GM18511 (cell line): Measurements from ENCODE around the gene ENTPD6.
"Not testable (repeated sequence)": the region's sequence is repeated elsewhere in the genome, so short reads cannot be mapped to it uniquely, and the experiment has no call there.

Source experiments
- ATAC-seq: cut with Tn5 transposase; IDR thresholded peaks from one replicate; pipeline ENCODE4 v1.9.1; 2021; ENCODE audit warnings: mild to moderate bottlenecking, moderate library complexity; ENCODE audit not compliant: unreplicated experiment

Gene ENTPD6

DNA sequence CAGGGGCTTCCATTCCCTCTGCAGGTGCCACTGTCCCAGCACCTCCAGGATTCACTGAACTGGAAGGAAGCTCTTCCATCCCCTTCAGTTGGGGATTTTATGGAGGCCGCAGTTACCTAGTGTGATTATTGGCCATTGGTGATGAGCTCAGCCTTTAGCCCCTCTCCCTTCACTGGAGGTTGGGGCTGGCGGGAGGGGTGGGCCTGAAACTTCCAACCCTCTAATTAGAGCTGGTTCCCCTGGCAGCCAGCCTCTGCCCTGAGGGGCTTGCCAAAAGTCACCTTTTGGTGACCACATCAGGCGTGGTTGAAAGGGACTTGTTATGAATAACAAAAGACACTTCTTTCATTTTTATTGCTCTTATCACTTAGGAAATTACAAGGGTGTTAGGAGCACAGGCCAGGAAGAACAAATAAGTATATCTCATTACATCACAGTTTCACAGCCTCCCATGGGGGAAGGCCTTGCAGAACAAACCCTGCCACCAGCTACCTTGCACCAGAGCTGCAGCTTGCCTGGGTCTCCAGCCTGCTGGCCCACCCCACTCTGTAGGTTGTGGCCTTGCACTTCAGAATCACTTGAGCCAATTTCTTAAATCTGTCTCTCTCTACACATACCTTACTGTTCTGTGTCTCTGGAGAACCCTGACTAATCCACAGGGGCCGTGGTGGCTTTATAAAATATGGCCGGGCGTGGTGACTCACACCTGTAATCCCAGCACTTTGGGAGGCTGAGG lies 57.3 kb downstream of the ENTPD6 start:
- no peak for ATAC-seq

DNA sequence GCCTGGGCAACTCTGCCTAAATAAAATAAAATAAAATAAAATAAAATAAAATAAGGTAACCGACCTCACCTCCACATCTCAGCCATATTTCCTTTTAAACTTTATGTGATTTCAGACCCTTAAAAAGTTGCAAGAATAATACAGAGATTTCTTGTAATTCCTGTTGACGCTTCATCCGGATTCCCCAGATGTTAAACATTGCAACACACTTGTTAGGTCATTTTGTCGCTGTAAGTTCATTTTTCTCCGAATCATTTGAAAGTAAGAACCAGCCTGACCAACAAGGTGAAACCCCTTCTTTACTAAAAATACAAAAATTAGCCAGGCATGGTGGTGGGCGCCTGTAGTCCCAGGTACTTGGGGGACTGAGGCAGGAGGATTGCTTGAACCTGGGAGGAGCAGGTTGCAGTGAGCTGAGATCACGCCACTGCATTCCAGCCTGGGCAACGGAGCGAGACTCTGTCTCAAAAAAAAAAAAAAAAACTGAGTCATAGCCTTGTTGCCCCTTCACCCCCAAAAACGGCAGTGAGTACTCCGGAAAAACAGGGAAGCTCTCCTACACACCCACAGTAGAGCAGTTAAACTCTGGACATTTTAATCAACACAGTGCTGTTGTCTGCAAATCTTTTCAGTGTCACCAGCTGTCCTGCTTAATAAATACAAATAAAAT lies 58.2 kb downstream of the ENTPD6 start:
- no peak for ATAC-seq

DNA sequence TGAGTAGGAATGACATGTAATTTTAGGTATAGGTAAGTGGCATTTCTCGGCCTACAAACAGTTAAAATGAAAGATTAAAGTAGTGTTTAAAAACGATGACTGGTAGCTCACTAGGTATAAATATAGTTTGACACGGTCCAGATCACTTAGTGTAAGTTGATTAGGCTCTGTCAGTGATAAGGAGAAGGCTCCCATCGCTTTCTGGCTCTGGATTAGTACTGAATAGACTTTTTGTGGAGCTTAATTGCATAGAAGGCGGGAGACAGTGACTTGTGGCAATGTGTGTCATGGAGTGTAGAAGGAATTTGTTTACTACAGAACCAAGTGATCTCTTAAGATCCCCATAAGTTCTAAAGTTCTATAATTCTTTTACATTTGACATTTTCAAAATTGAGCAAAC lies 59.1 kb downstream of the ENTPD6 start:
- ATAC-seq = no peak

DNA sequence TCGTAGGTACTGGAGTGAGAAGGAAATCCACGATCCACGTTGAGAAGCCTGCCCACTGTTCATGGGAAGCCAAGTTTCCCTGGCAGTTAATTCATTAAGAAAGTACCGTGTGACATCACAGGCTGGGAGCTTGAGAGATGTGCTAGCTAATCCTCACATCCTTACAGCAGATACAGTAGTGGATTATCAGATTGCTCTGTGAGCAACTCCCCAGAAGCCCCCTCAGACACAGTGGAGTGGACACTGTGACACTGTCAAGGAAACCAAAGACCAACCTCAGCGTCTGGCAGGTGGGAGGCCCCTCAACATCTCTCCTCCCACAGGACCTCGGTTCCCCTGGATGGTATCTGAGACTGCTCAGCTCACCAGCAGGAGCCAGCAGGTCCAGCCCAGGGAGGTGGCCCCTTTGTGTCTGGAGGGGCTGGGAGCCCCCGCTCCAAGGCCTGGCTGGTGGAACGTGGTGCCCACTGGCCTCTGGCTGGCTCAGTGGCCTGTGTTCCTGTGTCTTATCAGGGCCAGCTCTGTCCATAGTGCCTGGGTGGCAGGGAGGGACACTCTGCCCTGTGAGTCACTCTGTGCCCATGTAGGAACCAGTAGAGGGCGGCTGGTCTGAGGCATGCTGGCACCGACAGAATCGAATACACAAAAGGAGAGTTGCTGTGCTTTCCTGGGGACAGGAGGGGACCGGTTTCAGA lies 59.6 kb downstream of the ENTPD6 start:
- no peak for ATAC-seq

DNA sequence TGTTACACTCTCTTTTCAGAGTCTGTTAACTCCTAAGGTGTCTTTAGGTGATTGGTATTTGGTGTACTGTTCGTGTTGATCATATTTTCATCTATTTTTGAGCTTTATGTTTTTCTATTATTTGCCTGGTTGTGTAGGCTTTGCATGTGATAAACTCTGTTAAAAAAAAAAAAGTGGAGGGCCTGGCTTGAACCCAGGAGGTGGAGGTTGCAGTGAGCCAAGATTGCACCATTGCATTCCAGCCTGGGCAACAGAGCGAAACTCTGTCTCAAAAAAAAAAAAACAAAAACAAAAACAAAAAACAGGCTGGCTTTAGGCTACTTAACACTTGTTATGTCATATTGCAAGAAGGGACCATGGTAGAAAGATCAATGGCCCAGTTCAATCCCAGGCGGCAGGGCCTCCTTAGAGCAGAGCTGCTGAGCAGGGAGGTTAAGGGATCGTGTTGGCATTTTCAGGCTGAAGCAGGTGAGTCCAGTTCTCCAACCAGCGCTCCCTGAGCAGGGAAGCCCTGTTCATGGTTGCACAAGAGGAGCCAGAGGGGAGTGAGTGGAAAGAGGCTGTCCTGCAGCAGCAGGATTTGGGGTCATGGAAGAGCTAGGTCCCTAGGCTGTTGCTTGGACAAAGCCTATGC lies 60.8 kb downstream of the ENTPD6 start:
- ATAC-seq = no peak

DNA sequence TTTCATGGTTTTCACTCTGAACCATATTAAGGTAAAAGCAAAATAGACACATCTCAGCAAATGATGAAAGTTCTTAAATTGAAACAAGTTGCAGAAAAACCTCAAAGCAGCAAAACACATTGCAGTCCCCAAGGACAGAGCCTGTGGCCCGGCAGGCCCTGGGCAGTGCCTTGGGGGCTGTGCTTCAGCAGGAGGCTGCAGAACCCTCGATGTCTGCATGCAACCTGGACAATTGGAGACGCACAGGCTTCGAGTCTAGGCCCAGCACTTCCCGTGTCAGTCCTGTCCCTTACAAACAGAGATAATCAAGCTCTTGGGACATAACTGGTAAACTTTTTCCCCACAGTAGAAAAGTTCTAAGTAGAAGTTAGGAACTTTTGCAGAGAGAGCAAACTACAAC lies 61.6 kb downstream of the ENTPD6 start:
- ATAC-seq = no peak

DNA sequence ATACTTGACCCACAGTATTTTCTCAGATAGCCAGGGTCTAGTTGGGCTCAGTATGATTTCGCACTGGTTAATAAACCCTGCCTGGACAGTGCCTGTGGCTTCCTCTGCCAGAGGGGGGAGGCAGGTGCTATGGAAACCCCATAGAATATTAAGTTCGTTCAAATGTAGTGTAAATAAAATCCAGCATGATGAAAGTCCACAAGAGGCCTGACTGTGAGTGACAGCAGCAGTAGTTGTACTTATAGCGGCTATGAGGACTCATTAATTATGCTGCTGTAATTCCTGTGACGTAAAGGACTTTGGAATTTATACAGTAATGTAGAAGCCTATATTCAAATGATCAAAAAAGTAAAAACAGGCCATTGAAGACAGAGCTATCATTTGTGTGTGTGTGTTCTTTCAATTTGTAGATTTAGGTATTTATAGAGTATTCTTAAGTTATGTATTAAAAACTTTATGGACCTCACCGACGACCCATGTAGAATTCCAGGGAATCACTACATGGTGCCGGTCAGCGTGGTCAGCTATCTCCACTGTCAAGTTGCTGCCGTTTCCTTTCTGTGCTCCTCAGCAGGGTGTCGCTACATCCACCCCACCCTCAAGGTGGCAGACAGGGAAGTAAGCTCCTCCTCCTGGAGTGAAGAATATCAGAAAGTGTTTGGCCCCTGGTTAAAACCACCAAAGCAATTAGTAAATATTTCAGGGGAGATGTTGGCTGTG lies 62.4 kb downstream of the ENTPD6 start:
- no peak for ATAC-seq

DNA sequence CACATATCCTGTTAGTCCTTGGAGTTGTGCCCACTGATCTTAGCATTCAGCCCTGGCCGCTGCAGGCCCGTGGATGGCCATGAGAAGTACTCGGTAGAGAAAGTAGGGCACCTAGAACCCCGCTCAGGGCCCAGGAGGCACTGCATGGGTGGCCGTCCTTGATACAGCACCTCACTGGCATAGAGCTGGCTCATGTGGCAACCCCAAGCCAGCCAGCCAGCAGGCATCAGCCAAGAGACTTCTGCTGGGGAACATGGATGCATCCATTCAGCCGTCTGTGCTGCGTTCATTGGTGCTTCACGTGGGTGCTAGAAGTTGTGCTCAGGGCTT lies 62.9 kb downstream of the ENTPD6 start:
- ATAC-seq = no peak

DNA sequence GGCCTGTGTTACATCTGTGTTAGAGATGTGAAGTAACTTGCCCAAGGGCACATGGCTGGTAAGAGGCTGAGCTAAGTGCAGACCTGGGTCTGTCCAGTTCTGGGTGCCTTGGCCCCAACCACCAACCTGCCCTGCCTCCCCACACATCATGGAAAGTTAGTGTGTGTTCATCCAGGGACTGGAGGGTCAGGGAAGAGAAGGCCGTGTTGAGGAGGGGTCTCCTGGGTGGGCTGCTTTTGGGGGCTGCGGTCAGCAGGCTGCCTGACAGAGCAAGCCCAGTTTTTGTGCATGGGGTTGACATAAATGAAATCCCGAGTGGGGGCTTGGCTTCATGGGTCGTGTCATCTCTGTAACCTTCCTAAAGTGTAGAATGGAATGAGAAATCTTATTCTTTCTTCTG lies 63.3 kb downstream of the ENTPD6 start:
- ATAC-seq = no peak

DNA sequence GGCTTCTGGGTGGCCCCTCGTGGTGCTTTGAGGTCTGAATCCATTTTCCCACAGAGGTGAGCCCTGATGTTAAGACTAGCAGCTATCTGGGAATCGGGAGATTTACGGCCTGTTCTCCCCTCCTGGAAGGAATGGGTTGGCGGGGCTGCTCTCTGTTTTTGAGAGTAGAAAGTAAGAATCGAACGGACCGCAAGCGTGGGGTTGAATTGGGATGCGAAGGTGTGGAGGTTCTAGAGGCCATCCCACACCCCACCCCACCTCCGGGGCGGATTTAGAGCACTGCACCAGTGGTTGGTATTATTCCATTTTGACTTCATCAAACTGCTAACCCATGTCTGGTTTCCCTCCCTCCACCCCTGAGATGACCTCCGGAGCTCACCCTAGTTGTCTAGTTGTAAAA lies 63.8 kb downstream of the ENTPD6 start:
- ATAC-seq = no peak

DNA sequence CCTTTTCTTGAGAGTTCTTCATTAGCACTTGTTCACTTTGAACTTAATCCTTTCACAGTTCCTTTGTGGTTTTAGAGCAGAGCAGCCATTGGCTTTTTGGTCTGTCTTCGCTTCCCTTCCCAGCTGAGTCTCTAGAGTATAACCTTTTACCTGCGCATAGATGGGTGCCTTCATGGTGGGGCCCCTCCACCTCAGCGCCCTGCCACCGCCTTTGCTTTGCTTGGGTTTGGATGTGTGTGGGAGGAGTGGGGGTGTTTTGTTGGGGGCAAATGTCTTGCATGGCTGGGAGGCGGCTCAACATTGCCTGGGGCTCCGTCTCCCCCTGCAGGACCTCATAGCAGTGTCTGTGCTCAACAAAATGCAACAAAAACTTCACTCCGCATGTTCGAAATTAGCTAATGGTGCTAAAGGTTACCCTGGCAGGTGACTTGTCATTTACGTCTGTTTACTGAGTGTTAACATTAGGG lies 64.3 kb downstream of the ENTPD6 start:
- no peak for ATAC-seq

DNA sequence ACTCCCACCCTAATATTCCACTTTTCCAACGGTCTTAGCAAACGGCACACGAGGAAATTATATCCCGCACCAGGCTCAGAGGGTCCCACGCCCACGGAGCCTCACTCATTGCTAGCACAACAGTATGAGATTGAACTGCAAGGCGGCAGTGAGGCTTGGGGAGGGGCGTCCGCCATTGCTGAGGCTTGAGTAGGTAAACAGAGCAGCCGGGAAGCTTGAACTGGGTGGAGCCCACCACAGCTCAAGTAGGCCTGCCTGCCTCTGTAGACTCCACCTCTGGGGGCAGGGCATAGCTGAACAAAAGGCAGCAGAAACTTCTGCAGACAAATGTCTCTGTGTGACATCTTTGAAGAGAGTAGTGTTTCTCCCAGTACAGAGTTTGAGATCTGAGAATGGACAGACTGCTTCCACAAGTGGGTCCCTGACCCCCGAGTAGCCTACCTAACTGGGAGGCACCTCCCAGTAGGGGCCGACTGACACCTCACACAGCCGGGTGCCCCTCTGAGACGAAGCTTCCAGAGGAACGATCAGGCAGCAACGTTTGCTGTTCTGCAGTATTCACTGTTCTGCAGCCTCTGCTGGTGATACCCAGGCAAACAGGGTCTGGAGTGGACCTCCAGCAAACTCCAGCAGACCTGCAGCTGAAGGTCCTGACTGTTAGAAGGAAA lies 65.4 kb downstream of the ENTPD6 start:
- not testable (repeated sequence) for ATAC-seq

DNA sequence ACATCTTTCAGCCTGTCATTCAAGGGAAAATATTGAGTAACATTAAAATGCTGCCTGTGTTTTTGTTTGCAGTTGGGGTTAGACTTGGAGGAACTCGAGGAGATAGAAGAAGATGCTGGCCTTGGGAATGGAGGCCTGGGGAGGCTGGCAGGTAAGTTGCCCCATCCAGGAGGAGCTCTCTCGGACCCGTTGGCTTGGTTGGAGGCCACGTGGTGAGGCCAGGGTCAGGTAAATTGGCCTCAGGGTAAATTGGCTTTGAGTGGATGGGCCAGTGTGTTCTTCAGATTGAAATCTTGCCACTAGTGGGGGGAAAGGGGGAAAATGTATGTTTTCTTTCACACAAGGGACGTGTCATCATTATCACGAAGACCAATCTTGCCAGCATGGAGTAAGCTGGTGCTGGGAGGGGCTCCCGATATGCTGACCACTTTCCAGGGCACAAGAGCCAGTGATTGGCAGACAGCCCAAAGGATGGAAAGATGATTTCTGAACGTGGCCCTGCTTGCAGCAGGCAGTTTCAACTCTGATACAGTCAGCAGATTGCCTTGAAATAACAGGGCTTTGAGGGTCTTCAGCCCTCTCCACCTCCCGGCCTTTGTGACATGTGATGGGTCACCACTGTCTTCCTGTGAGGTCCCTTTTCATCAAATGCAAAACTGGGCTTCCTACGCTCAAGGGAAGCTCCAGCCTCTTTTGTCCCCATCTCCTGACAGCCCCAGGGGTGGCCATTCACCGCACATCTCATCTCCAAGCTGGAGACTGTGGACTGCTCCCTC lies 73.7 kb downstream of the ENTPD6 start:
- ATAC-seq = no peak

DNA sequence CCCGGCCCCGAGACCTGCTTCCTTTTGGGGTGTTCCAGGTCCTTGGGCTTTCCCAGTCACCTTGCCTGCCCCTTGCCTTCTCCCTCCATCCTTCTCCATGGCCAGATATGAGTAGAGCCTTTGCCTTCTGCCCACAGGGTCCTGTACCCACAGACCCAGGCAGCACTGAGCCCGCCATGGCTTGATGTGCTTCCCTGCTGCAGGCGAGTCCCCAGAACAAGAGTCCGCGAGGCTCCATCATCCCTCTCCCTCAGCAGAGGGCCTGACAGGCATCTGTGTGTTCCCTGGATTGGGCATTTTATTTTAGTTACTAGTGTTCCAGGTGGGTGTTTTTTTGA lies 74.3 kb downstream of the ENTPD6 start:
- ATAC-seq = no peak

DNA sequence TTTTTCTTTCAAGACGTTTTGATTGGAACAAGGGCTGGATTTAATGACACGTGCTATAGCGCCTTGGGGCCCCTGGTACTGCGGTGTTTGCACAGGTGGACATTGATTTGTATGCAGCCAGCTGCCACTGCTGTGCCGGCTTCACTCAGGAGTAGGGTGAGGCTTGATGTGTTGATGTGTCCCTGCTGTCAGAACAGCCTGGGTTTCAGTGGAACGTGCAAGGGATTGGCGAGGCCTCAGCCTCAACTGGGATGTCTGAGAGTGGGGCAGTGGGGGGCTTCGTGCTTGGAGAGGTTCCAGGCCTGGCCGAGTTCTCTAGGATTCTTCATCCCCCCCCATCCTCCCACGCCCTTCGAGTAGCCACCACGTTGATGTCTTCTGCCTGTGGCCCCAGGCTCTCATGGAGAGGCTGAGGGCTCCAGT lies 75.3 kb downstream of the ENTPD6 start:
- ATAC-seq = no peak

DNA sequence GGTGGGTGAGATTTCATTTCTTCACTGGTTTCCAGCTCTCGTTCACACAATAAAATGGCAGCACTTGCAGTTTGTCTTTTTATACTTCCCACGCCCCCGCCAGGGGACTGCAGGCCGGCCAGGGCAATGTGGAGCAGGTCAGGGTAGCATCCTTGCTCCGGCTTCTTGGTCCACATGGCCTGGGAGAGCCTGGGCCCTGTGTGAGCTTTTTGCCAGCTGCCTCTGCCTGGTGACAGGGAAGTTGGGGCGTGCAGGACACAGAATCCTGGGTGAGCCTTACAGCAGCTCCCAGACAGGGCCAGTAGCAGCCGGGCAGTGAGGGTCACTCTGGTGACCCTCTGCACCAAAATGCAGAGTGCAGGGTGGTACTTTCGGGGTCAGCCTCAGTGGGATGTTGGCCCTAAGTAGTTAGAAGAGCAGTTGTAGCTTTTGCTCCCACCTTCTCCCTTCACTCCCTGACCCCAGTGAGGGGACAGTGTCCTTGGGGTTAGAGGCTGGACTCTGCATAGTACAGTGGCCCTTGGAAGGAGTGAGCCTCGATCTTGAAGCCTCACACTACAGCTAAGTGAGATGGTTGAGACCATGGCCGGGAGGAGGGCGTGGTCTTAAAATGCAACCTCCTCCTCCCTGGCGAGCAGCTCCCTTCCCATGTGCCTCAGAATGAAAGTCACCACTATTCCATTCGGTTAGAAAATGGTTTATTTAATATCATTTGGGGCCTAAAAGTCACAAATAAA lies 76.1 kb downstream of the ENTPD6 start:
- no peak for ATAC-seq

DNA sequence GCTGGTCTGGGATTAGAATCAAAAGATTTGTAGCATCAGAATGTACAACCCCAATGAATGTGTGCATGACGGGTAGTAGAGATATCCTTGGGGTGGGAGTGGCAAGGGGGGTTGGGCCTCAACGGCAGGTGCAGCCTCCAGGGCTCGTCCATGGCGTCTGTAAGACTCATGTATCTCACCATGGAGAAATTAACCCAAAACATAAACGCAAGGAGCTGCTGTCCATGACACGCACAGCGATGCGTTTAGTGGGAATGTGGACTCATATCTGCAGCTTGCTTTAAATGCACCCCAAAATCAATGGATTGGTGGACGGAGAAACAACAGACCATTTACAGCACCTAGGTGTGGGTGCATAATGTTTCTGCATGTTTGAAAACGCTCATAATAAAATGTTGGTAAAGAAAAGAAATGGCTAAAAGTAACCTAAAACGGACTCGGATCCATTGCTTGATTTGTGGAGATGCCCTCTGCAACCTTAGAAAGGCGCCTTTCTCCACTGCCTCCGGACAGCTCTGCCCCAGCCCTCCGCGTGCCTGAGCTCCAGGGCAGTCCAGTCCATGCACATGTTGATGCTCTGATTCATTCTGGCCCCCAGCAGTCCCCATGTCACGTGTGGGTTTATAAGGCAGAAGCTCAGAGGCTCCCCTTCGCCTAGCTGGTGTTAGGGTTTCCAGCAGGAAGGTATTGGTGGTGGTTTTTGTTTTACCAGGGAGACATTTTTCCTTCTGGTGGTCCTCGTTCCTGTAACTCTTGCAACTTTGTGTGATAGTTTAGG lies 76.9 kb downstream of the ENTPD6 start:
- no peak for ATAC-seq

DNA sequence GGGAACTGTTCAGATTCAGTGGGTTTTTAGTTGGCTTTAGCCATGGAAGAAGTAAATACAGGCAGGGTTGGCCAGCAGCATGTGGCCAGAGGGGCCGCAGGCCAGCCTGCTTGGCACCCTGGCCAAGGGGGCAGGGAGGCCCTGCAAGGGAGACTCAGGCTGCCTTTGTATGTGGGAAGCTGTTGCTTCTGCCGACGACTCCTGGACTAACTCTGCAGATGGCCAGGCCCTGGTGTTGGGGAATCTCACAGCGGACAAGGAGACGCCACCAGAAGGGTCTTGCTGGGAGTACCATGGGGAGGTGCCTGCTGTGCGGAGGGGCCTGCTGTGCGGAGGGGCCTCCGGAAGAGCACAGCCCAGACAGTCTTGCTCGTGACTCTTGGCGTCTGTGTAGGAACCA lies 77.5 kb downstream of the ENTPD6 start:
- no peak for ATAC-seq
